HEK293T (cell line): ENCODE measurements around the gene PDE3B.

Experiments used
- ARNT ChIP-seq: fragments of 450-650 bp; IDR thresholded peaks from 2 replicates; pipeline ENCODE4 v1.6.1; 2017; ENCODE audit warnings: mild to moderate bottlenecking
- BHLHE40 ChIP-seq: fragments of 450-650 bp; IDR thresholded peaks from 2 replicates; pipeline ENCODE4 v1.6.1; 2016; ENCODE audit warnings: mild to moderate bottlenecking, moderate library complexity, borderline replicate concordance
- CTBP1 ChIP-seq: fragments of 450-650 bp; IDR thresholded peaks from 2 replicates; pipeline ENCODE4 v1.6.1; 2016; ENCODE audit warnings: borderline replicate concordance
- ELF4 ChIP-seq: fragments of 450-650 bp; IDR thresholded peaks from 2 replicates; pipeline ENCODE4 v1.6.1; 2017; ENCODE audit warnings: antibody characterized with exemption
- FOXA1 ChIP-seq: fragments of 450-650 bp; IDR thresholded peaks from 2 replicates; pipeline ENCODE4 v1.6.1; 2016; ENCODE audit warnings: mild to moderate bottlenecking
- FOXK2 ChIP-seq: fragments of 450-650 bp; IDR thresholded peaks from 2 replicates; pipeline ENCODE4 v1.6.1; 2016; ENCODE audit warnings: mild to moderate bottlenecking
- FOXM1 ChIP-seq: fragments of 450-650 bp; IDR thresholded peaks from 2 replicates; pipeline ENCODE4 v1.6.1; 2017; ENCODE audit warnings: mild to moderate bottlenecking, borderline replicate concordance
- L3MBTL2 ChIP-seq: fragments of 450-650 bp; conservative IDR thresholded peaks from 2 replicates; pipeline ENCODE4 v1.6.1; 2016; ENCODE audit warnings: mild to moderate bottlenecking
- LEF1 ChIP-seq: fragments of 450-650 bp; IDR thresholded peaks from 2 replicates; pipeline ENCODE4 v1.6.1; 2017; ENCODE audit warnings: mild to moderate bottlenecking, borderline replicate concordance
- NFRKB ChIP-seq: fragments of 450-650 bp; IDR thresholded peaks from 2 replicates; pipeline ENCODE4 v1.6.1; 2016; ENCODE audit warnings: mild to moderate bottlenecking, moderate library complexity
- SP1 ChIP-seq: fragments of 450-650 bp; IDR thresholded peaks from 2 replicates; pipeline ENCODE4 v1.6.1; 2017
- SUZ12 ChIP-seq: fragments of 450-650 bp; IDR thresholded peaks from 2 replicates; pipeline ENCODE4 v1.6.1; 2016; ENCODE audit warnings: mild to moderate bottlenecking
- ZNF384 ChIP-seq: fragments of 450-650 bp; IDR thresholded peaks from 2 replicates; pipeline ENCODE4 v1.6.1; 2016
- TF ChIP-seq, protein P1 (sequence below): fragments of 450-650 bp; IDR thresholded peaks from 2 replicates; pipeline ENCODE4 v1.6.1; 2016

DNA sequence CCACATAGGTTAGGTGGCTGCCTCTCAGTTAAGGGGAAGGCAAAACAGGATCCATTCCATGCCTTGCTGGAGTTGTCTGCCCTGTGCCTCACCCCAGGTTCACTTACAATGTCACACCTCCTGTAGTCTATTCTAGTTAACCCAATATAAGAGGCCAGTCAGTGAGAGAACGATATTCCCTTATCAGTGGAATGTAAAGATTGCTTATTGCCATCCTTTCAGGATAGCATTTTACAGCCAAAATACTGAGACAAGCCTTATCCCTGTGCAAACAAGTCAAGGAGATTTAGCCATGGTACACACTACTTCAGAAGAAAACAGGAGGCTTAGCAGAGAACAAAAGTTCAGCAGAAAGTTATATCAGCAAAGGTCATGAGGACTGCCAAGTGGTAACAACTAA lies 242.9 kb downstream of the PDE3B start:
- TF ChIP-seq FOXK2 (no peak), ARNT (no peak), SUZ12 (no peak), ZNF384 (no peak), ELF4 (no peak), BHLHE40 (no peak), L3MBTL2 (no peak), FOXA1 (no peak), FOXM1 (no peak), CTBP1 (no peak), SP1 (no peak), LEF1 (no peak), NFRKB (no peak)
- TF ChIP-seq, protein P1, sequence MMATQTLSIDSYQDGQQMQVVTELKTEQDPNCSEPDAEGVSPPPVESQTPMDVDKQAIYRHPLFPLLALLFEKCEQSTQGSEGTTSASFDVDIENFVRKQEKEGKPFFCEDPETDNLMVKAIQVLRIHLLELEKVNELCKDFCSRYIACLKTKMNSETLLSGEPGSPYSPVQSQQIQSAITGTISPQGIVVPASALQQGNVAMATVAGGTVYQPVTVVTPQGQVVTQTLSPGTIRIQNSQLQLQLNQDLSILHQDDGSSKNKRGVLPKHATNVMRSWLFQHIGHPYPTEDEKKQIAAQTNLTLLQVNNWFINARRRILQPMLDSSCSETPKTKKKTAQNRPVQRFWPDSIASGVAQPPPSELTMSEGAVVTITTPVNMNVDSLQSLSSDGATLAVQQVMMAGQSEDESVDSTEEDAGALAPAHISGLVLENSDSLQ = no peak
